DND-41 (cell line): Measurements from ENCODE around the gene SERGEF.

ENCODE experiments used
- EZH2 ChIP-seq: IDR thresholded peaks from 3 replicates; pipeline ENCODE4 v1.6.1; 2012; ENCODE audit warnings: borderline replicate concordance, low read depth, mild to moderate bottlenecking, moderate library complexity, low read length, inconsistent platforms; ENCODE audit not compliant: severe bottlenecking
- TF ChIP-seq, protein P1 (sequence below): IDR thresholded peaks from 2 replicates; pipeline ENCODE4 v1.5.1; 2012; ENCODE audit warnings: borderline replicate concordance, low read length, moderate library complexity, mild to moderate bottlenecking; ENCODE audit not compliant: poor library complexity, severe bottlenecking; ENCODE audit errors: extremely low read depth

DNA sequence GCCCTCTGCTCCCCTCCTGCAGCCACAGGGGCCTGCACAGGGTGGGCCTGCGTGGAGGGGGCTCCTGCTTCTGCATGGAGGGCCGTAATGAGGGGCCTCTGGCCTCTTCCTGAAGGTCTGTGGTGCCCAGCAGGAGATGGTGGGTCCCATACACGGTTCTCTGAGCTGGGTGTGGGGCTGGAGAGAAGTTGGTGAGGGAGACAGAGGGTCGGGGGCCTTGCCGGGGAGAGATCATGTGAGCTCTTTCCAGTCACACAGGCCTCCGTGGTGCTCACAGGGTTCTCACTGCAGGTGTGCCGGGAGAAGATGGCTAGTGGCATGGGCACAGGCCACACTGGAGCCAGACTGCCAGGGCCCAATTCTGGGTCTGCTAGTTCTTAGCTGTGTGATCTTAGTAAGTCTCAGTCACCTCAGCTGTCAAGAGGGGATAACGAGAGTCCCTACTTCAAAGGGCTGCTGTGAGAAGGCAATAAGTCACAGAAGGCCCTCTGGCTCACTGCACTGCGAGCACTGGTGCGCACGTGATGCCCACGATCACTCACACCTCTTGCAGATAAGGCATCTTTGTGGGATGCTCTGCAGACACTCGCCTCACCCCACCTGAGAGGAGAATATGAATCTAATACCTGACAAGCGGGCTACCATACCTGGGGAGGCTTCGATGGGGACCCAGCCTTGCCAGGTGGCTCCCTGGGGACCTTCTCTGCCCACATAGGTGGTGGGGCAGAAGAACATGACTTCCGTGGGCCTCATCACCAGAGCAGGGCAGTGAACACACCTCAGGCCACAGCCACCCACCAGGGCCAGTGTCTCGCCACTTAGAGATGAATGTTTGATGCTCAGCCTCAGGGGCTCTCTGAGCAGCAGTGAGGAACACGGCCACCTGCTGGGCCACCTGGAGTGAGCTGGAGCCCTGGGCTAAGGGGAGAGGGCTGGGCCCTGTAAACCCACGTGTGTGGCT, 263.8 kb downstream of the SERGEF start:
- TF ChIP-seq, protein P1, sequence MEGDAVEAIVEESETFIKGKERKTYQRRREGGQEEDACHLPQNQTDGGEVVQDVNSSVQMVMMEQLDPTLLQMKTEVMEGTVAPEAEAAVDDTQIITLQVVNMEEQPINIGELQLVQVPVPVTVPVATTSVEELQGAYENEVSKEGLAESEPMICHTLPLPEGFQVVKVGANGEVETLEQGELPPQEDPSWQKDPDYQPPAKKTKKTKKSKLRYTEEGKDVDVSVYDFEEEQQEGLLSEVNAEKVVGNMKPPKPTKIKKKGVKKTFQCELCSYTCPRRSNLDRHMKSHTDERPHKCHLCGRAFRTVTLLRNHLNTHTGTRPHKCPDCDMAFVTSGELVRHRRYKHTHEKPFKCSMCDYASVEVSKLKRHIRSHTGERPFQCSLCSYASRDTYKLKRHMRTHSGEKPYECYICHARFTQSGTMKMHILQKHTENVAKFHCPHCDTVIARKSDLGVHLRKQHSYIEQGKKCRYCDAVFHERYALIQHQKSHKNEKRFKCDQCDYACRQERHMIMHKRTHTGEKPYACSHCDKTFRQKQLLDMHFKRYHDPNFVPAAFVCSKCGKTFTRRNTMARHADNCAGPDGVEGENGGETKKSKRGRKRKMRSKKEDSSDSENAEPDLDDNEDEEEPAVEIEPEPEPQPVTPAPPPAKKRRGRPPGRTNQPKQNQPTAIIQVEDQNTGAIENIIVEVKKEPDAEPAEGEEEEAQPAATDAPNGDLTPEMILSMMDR, result no peak
- no peak for TF ChIP-seq EZH2
